H1 (cell line): ENCODE data around the gene DENND1A. TPM values are rescaled to one million over a fixed set of nuclear protein-coding genes. Genes with fewer than 3 reads are reported as not detected.

Experiments
- CTCF ChIA-PET: fragments of 300-600 bp; sonication (Branson Sonifier 250); formaldehyde crosslinking; loops from one replicate; lab custom pipeline; 2021; ENCODE audit not compliant: partially characterized antibody; lab: Charles Lee
- POLR2A ChIA-PET: fragments of 300-600 bp; sonication (Branson Sonifier 250); formaldehyde crosslinking; loops from one replicate; lab custom pipeline; 2021; ENCODE audit warnings: inconsistent platforms; ENCODE audit not compliant: partially characterized antibody; lab: Charles Lee
- DNase-seq, 2 experiments: peaks; one replicate each; pipeline versions ENCODE4 v3.0.0 to v3.0.0-alpha.2; 2010 to 2022; ENCODE audit warnings: low spot score in 2 of 2, low read depth in 1 of 2, mixed read lengths in 1 of 2
- FAIRE-seq: peaks from 2 replicates; lab custom pipeline; 2011; peaks lifted over from hg19 to GRCh38; lab: Jason Lieb, UNC
- H2AFZ ChIP-seq: 2 replicates; pipeline ENCODE4 v1.8.1; 2012; ENCODE audit warnings: low read length, inconsistent platforms
- H2AK5ac ChIP-seq: 2 replicates; pipeline ENCODE4 v1.6.1; 2013; ENCODE audit warnings: low read depth, low read length
- H2BK120ac ChIP-seq: replicated peaks from 2 replicates; pipeline ENCODE3; 2013; ENCODE audit warnings: low read depth, low read length, inconsistent platforms
- H2BK12ac ChIP-seq: 2 replicates; pipeline ENCODE4 v1.6.1; 2013; ENCODE audit warnings: low read depth, low read length
- H2BK15ac ChIP-seq: 2 replicates; pipeline ENCODE4 v1.6.1; 2013; ENCODE audit warnings: low read length
- H2BK20ac ChIP-seq: 2 replicates; pipeline ENCODE4 v1.6.1; 2013; ENCODE audit warnings: low read length
- H2BK5ac ChIP-seq: 2 replicates; pipeline ENCODE4 v1.6.1; 2013; ENCODE audit warnings: low read depth, low read length
- H3K14ac ChIP-seq: 2 replicates; pipeline ENCODE4 v1.6.1; 2013; ENCODE audit warnings: inconsistent platforms; ENCODE audit not compliant: insufficient read length
- H3K18ac ChIP-seq: 2 replicates; pipeline ENCODE4 v1.6.1; 2013; ENCODE audit warnings: low read length; ENCODE audit errors: extremely low read depth
- H3K23ac ChIP-seq: 2 replicates; pipeline ENCODE4 v1.6.1; 2013; ENCODE audit warnings: inconsistent platforms; ENCODE audit not compliant: insufficient read length
- H3K23me2 ChIP-seq: 2 replicates; pipeline ENCODE4 v1.6.1; 2013; ENCODE audit warnings: low read depth, low read length
- H3K27ac ChIP-seq: 2 replicates; pipeline ENCODE4 v1.6.1; 2011; ENCODE audit warnings: low read depth, low read length, inconsistent platforms
- H3K27me3 ChIP-seq, 4 experiments: replicated peaks in 1 of 4; 1 replicate in 1 of 4; 2 replicates in 3 of 4; pipeline versions ENCODE4 v1.6.1 to v1.8.1; 2011 to 2013; ENCODE audit warnings: low read length in 3 of 4, mild to moderate bottlenecking in 3 of 4, inconsistent platforms in 2 of 4, mixed read lengths in 2 of 4, moderate library complexity in 1 of 4; ENCODE audit not compliant: control insufficient read depth in 3 of 4, insufficient read depth in 3 of 4; ENCODE audit errors: extremely low read depth in 1 of 4
- H3K36me3 ChIP-seq, 4 experiments: 2 replicates each; pipeline versions ENCODE4 v1.6.1 to v1.8.1; 2011 to 2013; ENCODE audit warnings: mild to moderate bottlenecking in 4 of 4, low read length in 3 of 4, moderate library complexity in 2 of 4, control low read depth in 1 of 4, inconsistent platforms in 1 of 4; ENCODE audit not compliant: insufficient read depth in 4 of 4, control insufficient read depth in 2 of 4
- H3K4ac ChIP-seq: replicated peaks from 2 replicates; pipeline ENCODE3; 2013; ENCODE audit warnings: low read length, low read depth, mixed read lengths, inconsistent platforms; ENCODE audit not compliant: insufficient read length
- H3K4me1 ChIP-seq, 4 experiments: replicated peaks in 1 of 4; 1 replicate in 1 of 4; 2 replicates in 3 of 4; pipeline versions ENCODE4 v1.6.1 to v1.8.1; 2011 to 2013; ENCODE audit warnings: low read length in 3 of 4, inconsistent platforms in 2 of 4, mixed read lengths in 1 of 4; ENCODE audit not compliant: insufficient read depth in 4 of 4, control insufficient read depth in 3 of 4
- H3K4me2 ChIP-seq, 2 experiments: 2 replicates each; pipeline versions ENCODE4 v1.6.1 to v1.8.1; 2011 to 2013; ENCODE audit warnings: low read depth in 2 of 2, low read length in 2 of 2, control low read depth in 1 of 2, inconsistent platforms in 1 of 2, mild to moderate bottlenecking in 1 of 2; ENCODE audit not compliant: insufficient read depth in 1 of 2
- H3K4me3 ChIP-seq, 4 experiments: fragments of 200-600, 300-600 bp in 1 of 4; sonication (generic), shearing (Covaris generic), sonication (Bioruptor Twin) in 1 of 4; 2 replicates each; pipeline versions ENCODE4 v1.5.1 to v1.8.1; 2011 to 2016; ENCODE audit warnings: low read length in 4 of 4, low read depth in 3 of 4, control low read depth in 2 of 4, inconsistent platforms in 2 of 4, mild to moderate bottlenecking in 2 of 4, mixed read lengths in 1 of 4, moderate library complexity in 1 of 4; ENCODE audit not compliant: insufficient read depth in 2 of 4; ENCODE audit errors: extremely low read depth in 1 of 4
- H3K56ac ChIP-seq: replicated peaks from 2 replicates; pipeline ENCODE3; 2013; ENCODE audit warnings: low read depth, mild to moderate bottlenecking, mixed read lengths, low read length, inconsistent platforms; ENCODE audit not compliant: insufficient read length
- H3K79me1 ChIP-seq: 2 replicates; pipeline ENCODE4 v1.6.1; 2013; ENCODE audit warnings: low read depth, low read length, control low read depth
- H3K79me2 ChIP-seq, 2 experiments: 2 replicates each; pipeline versions ENCODE4 v1.6.1 to v1.8.1; 2012 to 2013; ENCODE audit warnings: low read length in 2 of 2, mild to moderate bottlenecking in 2 of 2, inconsistent platforms in 1 of 2; ENCODE audit not compliant: insufficient read depth in 2 of 2, control insufficient read depth in 1 of 2
- H3K9ac ChIP-seq, 4 experiments: replicated peaks in 1 of 4; 1 replicate in 1 of 4; 2 replicates in 3 of 4; pipeline versions ENCODE4 v1.6.1 to v1.8.1; 2011 to 2013; ENCODE audit warnings: low read depth in 3 of 4, low read length in 3 of 4, control low read depth in 2 of 4, mild to moderate bottlenecking in 2 of 4, moderate library complexity in 2 of 4, inconsistent platforms in 1 of 4; ENCODE audit errors: extremely low read depth in 1 of 4
- H3K9me3 ChIP-seq, 2 experiments: 2 replicates each; pipeline versions ENCODE4 v1.6.1 to v1.8.1; 2012 to 2013; ENCODE audit warnings: mild to moderate bottlenecking in 2 of 2, moderate library complexity in 2 of 2, control low read depth in 1 of 2, inconsistent platforms in 1 of 2, low read depth in 1 of 2, low read length in 1 of 2, mixed read lengths in 1 of 2; ENCODE audit not compliant: insufficient read depth in 2 of 2
- H4K20me1 ChIP-seq, 2 experiments: replicated peaks in 1 of 2; 2 replicates each; pipeline versions ENCODE3 to v1.8.1; 2011 to 2013; ENCODE audit warnings: inconsistent platforms in 2 of 2, low read length in 2 of 2, mild to moderate bottlenecking in 1 of 2; ENCODE audit not compliant: insufficient read depth in 2 of 2, control insufficient read depth in 1 of 2
- H4K5ac ChIP-seq: 2 replicates; pipeline ENCODE4 v1.6.1; 2013; ENCODE audit warnings: low read length, low read depth, mixed read lengths, inconsistent platforms; ENCODE audit not compliant: insufficient read length
- H4K8ac ChIP-seq: 2 replicates; pipeline ENCODE4 v1.8.0; 2013; ENCODE audit warnings: mild to moderate bottlenecking, moderate library complexity, low read length, inconsistent platforms; ENCODE audit not compliant: insufficient read depth; ENCODE audit errors: extremely low read depth
- H4K91ac ChIP-seq: replicated peaks from 2 replicates; pipeline ENCODE3; 2013; ENCODE audit warnings: low read length, mixed read lengths, inconsistent platforms; ENCODE audit not compliant: insufficient read length
- ASH2L ChIP-seq: fragments of 200-600, 300-600 bp; sonication (generic); IDR thresholded peaks from one replicate; pipeline ENCODE4 v1.7.1; 2017; ENCODE audit warnings: low read length
- CHD2 ChIP-seq: IDR thresholded peaks from 2 replicates; pipeline ENCODE4 v1.6.1; 2012; ENCODE audit warnings: low read length, improper control_type of control experiment
- JUN ChIP-seq: IDR thresholded peaks from 2 replicates; pipeline ENCODE4 v1.6.1; 2011; ENCODE audit warnings: low read depth, mild to moderate bottlenecking, improper control_type of control experiment, low read length
- JUND ChIP-seq: IDR thresholded peaks from 2 replicates; pipeline ENCODE4 v1.6.1; 2011; ENCODE audit warnings: mild to moderate bottlenecking, improper control_type of control experiment, low read length
- KDM5A ChIP-seq: fragments of 200-600 bp; IDR thresholded peaks from 2 replicates; pipeline ENCODE4 v1.7.1; 2012; ENCODE audit warnings: mild to moderate bottlenecking, low read length, inconsistent platforms, mixed read lengths
- MAFK ChIP-seq: IDR thresholded peaks from 2 replicates; pipeline ENCODE4 v1.6.1; 2012; ENCODE audit warnings: low read depth, mild to moderate bottlenecking, improper control_type of control experiment, low read length
- MAX ChIP-seq: IDR thresholded peaks from 2 replicates; pipeline ENCODE4 v1.6.1; 2012; ENCODE audit warnings: inconsistent platforms
- NRF1 ChIP-seq: IDR thresholded peaks from 2 replicates; pipeline ENCODE4 v1.6.1; 2011; ENCODE audit warnings: mild to moderate bottlenecking, low read depth, low read length, improper control_type of control experiment
- PHF8 ChIP-seq: fragments of 200-600 bp; sonication (generic); conservative IDR thresholded peaks from 2 replicates; pipeline ENCODE4 v1.7.1; 2012; ENCODE audit warnings: low read depth, mild to moderate bottlenecking, inconsistent platforms, low read length, moderate library complexity
- RBBP5 ChIP-seq: IDR thresholded peaks from 2 replicates; pipeline ENCODE4 v1.7.1; 2012; ENCODE audit warnings: low read depth, mild to moderate bottlenecking, inconsistent platforms, low read length, moderate library complexity, borderline replicate concordance
- SIN3A ChIP-seq, 2 experiments: IDR thresholded peaks in 1 of 2; conservative IDR thresholded peaks in 1 of 2; 2 replicates each; pipeline ENCODE4 v1.6.1; 2011 to 2012; ENCODE audit warnings: low read length in 2 of 2, improper control_type of control experiment in 1 of 2, low read depth in 1 of 2, mild to moderate bottlenecking in 1 of 2
- SIX5 ChIP-seq: IDR thresholded peaks from 2 replicates; pipeline ENCODE4 v1.6.1; 2011; ENCODE audit warnings: mild to moderate bottlenecking, low read depth, low read length
- TAF7 ChIP-seq: optimal IDR thresholded peaks from 2 replicates; pipeline ENCODE3; 2011; ENCODE audit warnings: low read depth, mild to moderate bottlenecking, inconsistent platforms, low read length, moderate library complexity, borderline replicate concordance
- WGBS, 2 experiments: shearing (Covaris generic) in 1 of 2; methylation state at CpG; one replicate each; pipeline versions ENCODE4 v1.1.6 to v1.1.7; 2013 to 2015; ENCODE audit warnings: low lambda C conversion rate in 2 of 2, mixed read lengths in 2 of 2, inconsistent platforms in 1 of 2, low coverage in 1 of 2, missing lambda C conversion rate in 1 of 2; ENCODE audit not compliant: insufficient replicate concordance in 2 of 2, insufficient coverage in 1 of 2, insufficient read length in 1 of 2; ENCODE audit errors: extremely low coverage in 1 of 2, missing lambda C conversion rate in 1 of 2; 5-methylcytosine and 5-hydroxymethylcytosine counted together
- polyA plus RNA-seq, 7 experiments: library from polyadenylated mRNA; depleted of rRNA in 3 of 7; stranded (reverse) in 5 of 7; unstranded in 2 of 7; fragments of >200 nt in 5 of 7; fragments of 200-250 nt in 2 of 7; gene quantifications; 1 replicate in 5 of 7; 2 replicates in 1 of 7; 4 replicates in 1 of 7; pipeline versions ENCODE4 v1.2.1 to v1.2.3, GENCODE V29; 2011 to 2013; ENCODE audit warnings: missing spikeins in 2 of 7, mixed read lengths in 2 of 7
- total RNA-seq: library from RNA; stranded (reverse); fragmentation: NEBNext Ultra II Directional; extraction: Animal tissue kit (Norgen Biotek cat#: 25700); gene quantifications from 2 replicates; pipeline ENCODE4 v1.2.1, GENCODE V29; 2021

DENND1A gene
- total and polyA plus RNA-seq, 2 of the 8 experiments (the other 6 are each of a cell fraction or from before 2014, with no cell fraction given), result 24.1 to 26.4 TPM

GRCh38 chr9:123660691-123661466 is 269.0 kb downstream of the DENND1A start:
- no peak overlapping the region for H4K8ac ChIP-seq
- no peak overlapping the region for H3K9ac ChIP-seq
- H3K4me1 ChIP-seq, result peaks cover 0 to 6% (median 2%) of the 10 kb centered on the region in 4 experiments; a peak in 2 of 7 replicates
- H3K27me3 ChIP-seq, result no peaks in the 10 kb centered on the region
- no peak overlapping the region for H3K4me3 ChIP-seq
- H3K9me3 ChIP-seq, result peaks cover 0 to 5% of the 10 kb centered on the region in 2 experiments; a peak in 1 of 4 replicates
- no peak overlapping the region for H2AFZ ChIP-seq
- no peak overlapping the region for H3K56ac ChIP-seq
- H3K18ac ChIP-seq, result no peak overlapping the region
- H4K20me1 ChIP-seq, result no peaks in the 10 kb centered on the region
- no peak overlapping the region for H2BK120ac ChIP-seq
- no peaks in the 10 kb centered on the region for H3K79me1 ChIP-seq
- FAIRE-seq, result no peak
- no peak overlapping the region for H3K27ac ChIP-seq
- no peak overlapping the region for H3K14ac ChIP-seq
- TF ChIP-seq TAF7 (no peak), CHD2 (no peak), SIX5 (no peak), JUN (no peak), JUND (no peak), ASH2L (no peak), MAX (no peak), RBBP5 (no peak), KDM5A (no peak), NRF1 (no peak), SIN3A (conservative IDR thresholded peaks at IDR 0.05 in 1 of 2, IDR thresholded peaks at IDR 0.05 in 1 of 2; ENCODE audit: low read depth in 1 of 2, low read length in 2 of 2) (no peak), PHF8 (no peak), MAFK (no peak)
- H4K5ac ChIP-seq, result no peak overlapping the region
- H3K36me3 ChIP-seq, result peaks cover 0 to 8% (median 0%) of the 10 kb centered on the region in 4 experiments; a peak in 1 of 8 replicates
- H2BK15ac ChIP-seq, result no peak overlapping the region
- 84% methylated on average over 9 of the region's 9 CpGs; no CpG with 5 or more reads in 1 of the 2 experiments for WGBS, 2 experiments
- no peak overlapping the region for H2BK5ac ChIP-seq
- no peak overlapping the region for H3K4me2 ChIP-seq
- ChIA-PET CTCF (no interaction called here), POLR2A (no interaction called here)
- H3K4ac ChIP-seq, result no peak overlapping the region
- H3K23me2 ChIP-seq, result no peaks in the 10 kb centered on the region
- H4K91ac ChIP-seq, result no peak overlapping the region
- H2BK12ac ChIP-seq, result no peak overlapping the region
- no peak overlapping the region for H2AK5ac ChIP-seq
- no peaks in the 10 kb centered on the region for H3K79me2 ChIP-seq
- no peak overlapping the region for H3K23ac ChIP-seq
- no peak for DNase-seq
- H2BK20ac ChIP-seq, result no peak overlapping the region
